Thoracic aorta (tissue), 2 donors: ENCODE results near the gene PLEKHA5. TPM values are rescaled to one million over a fixed set of nuclear protein-coding genes. Genes with fewer than 3 reads are reported as not detected.

Experiments
- ATAC-seq: fragments of 150-250 bp; one replicate; pipeline ENCODE4 v1.8.0; 2017; ENCODE audit warnings: low read depth; ENCODE audit not compliant: insufficient number of reproducible peaks, low FRiP score
- DNase-seq: peaks from one replicate; pipeline ENCODE4 v3.0.0-alpha.2; 2020; ENCODE audit warnings: low spot score
- H3K27ac ChIP-seq, 2 donors: fragments of 200-600 bp; sonication (generic); 1 replicate in 1 of 2; 2 replicates in 1 of 2; pipeline ENCODE4 v1.5.1; 2016; ENCODE audit warnings: mild to moderate bottlenecking in 2 of 2, moderate library complexity in 2 of 2
- H3K27me3 ChIP-seq: fragments of 200-600 bp; sonication (generic); replicated peaks from 2 replicates; pipeline ENCODE4 v1.6.0; 2016; ENCODE audit warnings: mild to moderate bottlenecking; ENCODE audit not compliant: insufficient read depth
- H3K36me3 ChIP-seq: fragments of 200-600 bp; sonication (generic); one replicate; pipeline ENCODE4 v1.5.1; 2016
- H3K4me1 ChIP-seq, 2 donors: fragments of 200-600 bp; sonication (generic); 1 replicate in 1 of 2; 2 replicates in 1 of 2; pipeline versions ENCODE4 v1.5.1 to v1.6.0; 2016; ENCODE audit warnings: low read depth in 2 of 2, mild to moderate bottlenecking in 1 of 2; ENCODE audit not compliant: control insufficient read depth in 1 of 2
- H3K4me3 ChIP-seq: fragments of 200-600 bp; sonication (generic); 2 replicates; pipeline ENCODE4 v1.5.1; 2016; ENCODE audit warnings: mild to moderate bottlenecking
- H3K9me3 ChIP-seq: fragments of 200-600 bp; sonication (generic); 2 replicates; pipeline ENCODE4 v1.5.1; 2016
- CTCF ChIP-seq: fragments of 200-600 bp; sonication (generic); IDR thresholded peaks from one replicate; pipeline ENCODE4 v1.5.1; 2019; ENCODE audit warnings: antibody characterized with exemption
- total RNA-seq, 2 donors: library from RNA; depleted of rRNA; stranded (reverse); fragments of >200 nt; gene quantifications; one replicate each; pipeline versions ENCODE4 v1.1.0 to v1.2.3, GENCODE V29; 2016

Gene PLEKHA5
- total RNA-seq, 2 donors from 2014 or later = 18.4 to 27.7 TPM

DNA sequence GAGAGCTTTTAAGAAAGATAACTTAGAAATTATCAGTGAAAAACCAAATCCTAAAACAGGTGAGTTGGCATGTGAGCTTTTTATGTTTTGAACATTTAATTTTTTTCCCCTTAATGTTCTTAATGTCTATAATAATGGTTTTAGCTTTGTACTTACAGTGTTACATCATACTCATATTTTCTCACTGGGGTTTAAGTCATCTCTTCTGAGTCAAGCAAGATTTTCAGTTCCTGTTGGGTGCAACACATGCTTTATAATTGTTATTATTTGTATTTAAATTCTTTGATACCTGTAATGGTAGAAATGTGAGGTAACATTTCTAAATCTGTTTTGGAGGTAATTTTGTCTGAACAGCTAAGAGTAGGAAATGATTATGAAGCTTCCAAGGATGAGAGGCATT is 113.0 kb downstream of the PLEKHA5 start:
- ATAC-seq = no peak
- Histone ChIP-seq H3K27me3 (no peaks in the 10 kb centered on the region), H3K4me3 (peak overlapping the region; percentile 45), H3K4me1 (peaks cover 30 to 65% of the 10 kb centered on the region in 2 donors), H3K27ac (peak overlapping the region; percentile 48 to 73), H3K36me3 (no peaks in the 10 kb centered on the region), H3K9me3 (no peaks in the 10 kb centered on the region)
- TF ChIP-seq CTCF = no peak
- no peak for DNase-seq

GRCh38 chr12:19243551-19243950 is 114.0 kb downstream of the PLEKHA5 start:
- Histone ChIP-seq H3K36me3 (no peaks in the 10 kb centered on the region), H3K9me3 (no peaks in the 10 kb centered on the region), H3K4me3 (peak overlapping the region; percentile 45), H3K4me1 (peaks cover 28 to 56% of the 10 kb centered on the region in 2 donors), H3K27ac (peak overlapping the region; percentile 48 to 73), H3K27me3 (no peaks in the 10 kb centered on the region)
- no peak for TF ChIP-seq CTCF
- ATAC-seq (no peak), DNase-seq (no peak)

DNA sequence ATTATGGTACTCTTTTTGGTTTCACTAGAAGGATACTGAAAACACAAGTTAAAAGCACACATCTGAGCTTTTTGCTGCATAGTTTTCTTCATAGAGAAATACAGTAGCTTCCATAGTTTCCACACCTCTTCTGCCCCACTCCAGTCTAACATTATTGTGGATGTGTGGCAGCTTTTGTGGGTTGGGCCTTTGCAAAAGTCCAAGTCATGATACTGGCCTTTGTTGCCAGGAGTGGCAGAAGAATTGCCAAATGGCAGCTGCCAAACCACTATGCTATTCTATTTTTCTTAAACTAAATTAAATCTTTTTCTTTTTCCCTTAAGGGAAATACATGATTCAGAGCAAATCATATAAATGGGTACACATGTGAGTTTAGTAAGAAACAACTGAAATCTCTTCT is 114.8 kb downstream of the PLEKHA5 start:
- Histone ChIP-seq H3K27ac (peak overlapping the region; percentile 48 to 73), H3K4me1 (peaks cover 24 to 49% of the 10 kb centered on the region in 2 donors), H3K9me3 (no peaks in the 10 kb centered on the region), H3K4me3 (peak overlapping the region; percentile 45), H3K27me3 (no peaks in the 10 kb centered on the region), H3K36me3 (no peaks in the 10 kb centered on the region)
- ATAC-seq (no peak), DNase-seq (no peak)
- TF ChIP-seq CTCF = no peak

DNA sequence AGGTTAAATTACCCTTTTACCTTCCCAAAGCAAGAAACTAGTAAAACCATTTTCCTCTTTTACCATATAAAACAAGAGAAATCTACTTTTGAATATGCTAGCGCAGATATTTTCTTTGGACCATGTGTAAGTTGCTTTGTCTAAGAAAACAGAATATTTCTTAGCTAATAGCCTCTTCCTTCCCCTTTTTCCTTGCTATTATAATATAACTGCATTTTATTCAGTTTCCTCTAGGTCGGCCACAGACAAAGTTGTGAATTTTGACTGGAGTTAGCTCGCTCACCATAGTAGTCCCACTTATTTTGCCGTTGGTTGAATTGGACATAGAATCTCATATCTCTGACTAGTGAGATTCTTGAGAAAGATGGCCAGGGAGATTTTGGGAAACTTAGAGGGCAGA is 115.6 kb downstream of the PLEKHA5 start:
- DNase-seq (no peak), ATAC-seq (no peak)
- Histone ChIP-seq H3K9me3 (no peaks in the 10 kb centered on the region), H3K4me1 (peaks cover 22 to 44% of the 10 kb centered on the region in 2 donors), H3K4me3 (no peak overlapping the region), H3K27ac (peak overlapping the region in 1 of 2 donors; percentile 73), H3K36me3 (no peaks in the 10 kb centered on the region), H3K27me3 (no peaks in the 10 kb centered on the region)
- TF ChIP-seq CTCF = no peak

DNA sequence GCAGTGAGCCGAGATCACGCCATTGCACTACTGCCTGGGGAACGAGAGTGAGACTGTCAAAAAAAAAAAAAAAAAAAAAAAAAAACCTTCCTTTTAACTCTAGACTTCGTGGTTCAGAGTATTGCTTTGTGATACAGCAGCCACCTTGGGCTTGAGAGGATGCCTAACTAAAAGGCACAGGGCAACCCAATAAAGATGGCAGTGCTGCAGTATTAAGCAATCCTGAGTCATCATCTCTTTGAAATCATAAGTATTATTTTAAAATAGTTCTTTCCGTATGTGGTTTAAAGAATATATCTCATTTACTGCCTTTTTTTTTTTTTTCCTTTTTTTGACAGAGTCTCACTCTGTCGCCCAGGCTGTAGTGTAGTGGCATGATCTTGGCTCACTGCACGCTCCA is 116.1 kb downstream of the PLEKHA5 start:
- H3K4me3 ChIP-seq = no peak overlapping the region
- H3K27me3 ChIP-seq = no peaks in the 10 kb centered on the region
- no peak for ATAC-seq
- no peaks in the 10 kb centered on the region for H3K9me3 ChIP-seq
- no peak for DNase-seq
- TF ChIP-seq CTCF = no peak
- no peaks in the 10 kb centered on the region for H3K36me3 ChIP-seq
- H3K4me1 ChIP-seq = peaks cover 21 to 41% of the 10 kb centered on the region in 2 donors
- H3K27ac ChIP-seq = no peak overlapping the region
